ENCODE data around the gene SCAF1. TPM values are rescaled to one million over a fixed set of nuclear protein-coding genes. Genes with fewer than 3 reads are reported as not detected.

Gene SCAF1
- total and polyA plus RNA-seq, 2 of the 13 experiments (the other 11 are each of a cell fraction or from before 2014, with no cell fraction given): 3.3 to 6.1 TPM

GRCh38 chr19:49640113-49640898, 1.7 kb upstream of the SCAF1 start, which contains the start of gene RRAS (continued):
- TF ChIP-seq STAT6 (CRISPR knock-in tag; IDR thresholded peaks at IDR 0.05; ENCODE audit: borderline replicate concordance): 0 out of 2 replicates have a peak, but pooled peaks have one; percentile 22
- TF ChIP-seq MEF2D (CRISPR knock-in tag; IDR thresholded peaks at IDR 0.05): peak; percentile 83
- TF ChIP-seq CC2D1A (CRISPR knock-in tag; IDR thresholded peaks at IDR 0.05): no peak
- no peak for TF ChIP-seq ZNF207 (IDR thresholded peaks at IDR 0.05; ENCODE audit: borderline replicate concordance)
- no peak for TF ChIP-seq ZSCAN5A (CRISPR knock-in tag; IDR thresholded peaks at IDR 0.05; ENCODE audit: borderline replicate concordance)
- peak; percentile 58; the same call in 1 of the 2 replicates for TF ChIP-seq ZNF205 (CRISPR knock-in tag; IDR thresholded peaks at IDR 0.05)
- no peak for TF ChIP-seq ZNF547 (CRISPR knock-in tag; IDR thresholded peaks at IDR 0.05)
- no peak for TF ChIP-seq ZNF235 (CRISPR knock-in tag; IDR thresholded peaks at IDR 0.05; ENCODE audit: borderline replicate concordance)
- peak; percentile 93 for TF ChIP-seq PAXIP1 (CRISPR knock-in tag; conservative IDR thresholded peaks at IDR 0.05)
- TF ChIP-seq ZNF616 (CRISPR knock-in tag; IDR thresholded peaks at IDR 0.05; ENCODE audit: low read depth): no peak
- peak; percentile 51; the same call in 1 of the 2 replicates for TF ChIP-seq MYC (CRISPR knock-in tag; IDR thresholded peaks at IDR 0.05; ENCODE audit: borderline replicate concordance)
- TF ChIP-seq SIN3A (IDR thresholded peaks at IDR 0.05; ENCODE audit: borderline replicate concordance, low read depth, low read length): peak; percentile 65; the same call in 1 of the 2 replicates
- TF ChIP-seq SIX4 (CRISPR knock-in tag; IDR thresholded peaks at IDR 0.05): 0 out of 2 replicates have a peak, but pooled peaks have one; percentile 34
- TF ChIP-seq KLF11 (CRISPR knock-in tag; IDR thresholded peaks at IDR 0.05): no peak
- peak; percentile 88 for TF ChIP-seq ZBTB2 (CRISPR knock-in tag; IDR thresholded peaks at IDR 0.05; ENCODE audit: low read depth)
- TF ChIP-seq ZNF776 (CRISPR knock-in tag; IDR thresholded peaks at IDR 0.05): no peak
- no peak for TF ChIP-seq ZSCAN12 (CRISPR knock-in tag; IDR thresholded peaks at IDR 0.05)

Data from HepG2 (cell line).